IMR-90 (cell line): ENCODE data around the gene NUCB2. TPM values are rescaled to one million over a fixed set of nuclear protein-coding genes. Genes with fewer than 3 reads are reported as not detected.

ENCODE experiments used
- ATAC-seq: fragments of 200-7000 bp; cut with Tn5 transposase; 2 replicates; pipeline ENCODE4 v1.9.1; 2020; ENCODE audit warnings: low read depth, mild to moderate bottlenecking, moderate library complexity
- BruUV-seq: library from RNA; stranded (reverse); fragments of 400-500 nt; replicated peaks from 2 replicates; lab custom pipeline; 2021; lab: Mats Ljungman, UMichigan
- CTCF ChIA-PET: fragments of 300-600 bp; formaldehyde crosslinking; extraction: SDS; loops from one replicate; lab custom pipeline; 2021; ENCODE audit warnings: antibody characterized with exemption; lab: Yijun Ruan, JAX
- POLR2A ChIA-PET: fragments of 300-600 bp; sonication (Branson Sonifier 250); formaldehyde crosslinking; loops from one replicate; lab custom pipeline; 2022; ENCODE audit warnings: antibody characterized with exemption; ENCODE audit not compliant: unreplicated experiment; lab: Charles Lee
- DNase-seq: peaks from one replicate; pipeline ENCODE4 v3.0.0; 2013
- H2AFZ ChIP-seq: replicated peaks from 2 replicates; pipeline ENCODE3; 2013; ENCODE audit warnings: low read length, mild to moderate bottlenecking; ENCODE audit not compliant: poor library complexity
- H2AK5ac ChIP-seq: 2 replicates; pipeline ENCODE4 v1.6.1; 2013; ENCODE audit warnings: low read depth, low read length, inconsistent platforms
- H2AK9ac ChIP-seq: replicated peaks from 2 replicates; pipeline ENCODE3; 2013; ENCODE audit warnings: mild to moderate bottlenecking, low read depth, low read length, moderate library complexity; ENCODE audit not compliant: poor library complexity
- H2BK120ac ChIP-seq: 2 replicates; pipeline ENCODE4 v1.6.1; 2013; ENCODE audit warnings: low read depth, low read length, inconsistent platforms
- H2BK15ac ChIP-seq: 3 replicates; pipeline ENCODE4 v1.6.1; 2013; ENCODE audit warnings: low read depth, low read length, inconsistent platforms
- H2BK20ac ChIP-seq: 2 replicates; pipeline ENCODE4 v1.6.1; 2013; ENCODE audit warnings: low read depth, mild to moderate bottlenecking, inconsistent platforms, low read length, moderate library complexity
- H2BK5ac ChIP-seq: 2 replicates; pipeline ENCODE4 v1.6.1; 2013; ENCODE audit warnings: mild to moderate bottlenecking, low read depth, low read length, inconsistent platforms; ENCODE audit not compliant: poor library complexity, severe bottlenecking
- H3K14ac ChIP-seq: replicated peaks from 2 replicates; pipeline ENCODE4 v1.6.1; 2013; ENCODE audit warnings: low read depth, low read length, inconsistent platforms
- H3K18ac ChIP-seq: 2 replicates; pipeline ENCODE4 v1.6.1; 2013; ENCODE audit warnings: low read depth, low read length, control low read depth
- H3K23ac ChIP-seq: 2 replicates; pipeline ENCODE4 v1.6.1; 2013; ENCODE audit warnings: low read depth, low read length, inconsistent platforms
- H3K27ac ChIP-seq: 2 replicates; pipeline ENCODE4 v1.5.1; 2013; ENCODE audit warnings: mild to moderate bottlenecking, control low read depth, low read length; ENCODE audit not compliant: insufficient read depth
- H3K27me3 ChIP-seq: 2 replicates; pipeline ENCODE4 v1.6.1; 2013; ENCODE audit warnings: low read length; ENCODE audit not compliant: control insufficient read depth, insufficient read depth
- H3K36me3 ChIP-seq: 2 replicates; pipeline ENCODE4 v1.6.1; 2013; ENCODE audit warnings: low read length, mixed read lengths; ENCODE audit not compliant: control insufficient read depth, insufficient read depth
- H3K4ac ChIP-seq: 2 replicates; pipeline ENCODE4 v1.6.1; 2013; ENCODE audit warnings: low read depth, low read length, inconsistent platforms
- H3K4me1 ChIP-seq: 2 replicates; pipeline ENCODE4 v1.6.1; 2013; ENCODE audit warnings: low read length, mixed read lengths; ENCODE audit not compliant: control insufficient read depth, insufficient read depth
- H3K4me2 ChIP-seq: 2 replicates; pipeline ENCODE4 v1.6.1; 2013; ENCODE audit warnings: low read depth, mild to moderate bottlenecking, control low read depth, low read length, moderate library complexity
- H3K4me3 ChIP-seq: 2 replicates; pipeline ENCODE4 v1.5.1; 2013; ENCODE audit warnings: low read depth, mild to moderate bottlenecking, control low read depth, low read length, moderate library complexity; ENCODE audit not compliant: insufficient read depth
- H3K56ac ChIP-seq: 2 replicates; pipeline ENCODE4 v1.6.1; 2013; ENCODE audit warnings: low read length, inconsistent platforms; ENCODE audit not compliant: insufficient read depth; ENCODE audit errors: extremely low read depth
- H3K79me1 ChIP-seq, 2 experiments: 2 replicates each; pipeline ENCODE4 v1.6.1; 2013; ENCODE audit warnings: low read length in 2 of 2, inconsistent platforms in 1 of 2, low read depth in 1 of 2
- H3K9ac ChIP-seq: 2 replicates; pipeline ENCODE4 v1.6.1; 2013; ENCODE audit warnings: low read depth, low read length, control low read depth
- H3K9me1 ChIP-seq: 2 replicates; pipeline ENCODE4 v1.6.1; 2013; ENCODE audit warnings: low read length, inconsistent platforms; ENCODE audit not compliant: insufficient read depth
- H3K9me3 ChIP-seq: 2 replicates; pipeline ENCODE4 v1.6.1; 2013; ENCODE audit warnings: low read length; ENCODE audit not compliant: control insufficient read depth, insufficient read depth
- H4K20me1 ChIP-seq: 2 replicates; pipeline ENCODE4 v1.6.1; 2013; ENCODE audit warnings: low read length, inconsistent platforms; ENCODE audit not compliant: insufficient read depth
- H4K5ac ChIP-seq: 2 replicates; pipeline ENCODE4 v1.6.1; 2013; ENCODE audit warnings: mild to moderate bottlenecking, low read depth, low read length, control low read depth
- H4K8ac ChIP-seq, 2 experiments: 2 replicates each; pipeline ENCODE4 v1.6.1; 2013; ENCODE audit warnings: low read depth in 2 of 2, low read length in 2 of 2, control low read depth in 1 of 2, inconsistent platforms in 1 of 2
- H4K91ac ChIP-seq: 2 replicates; pipeline ENCODE4 v1.6.1; 2013; ENCODE audit warnings: low read depth, low read length, inconsistent platforms; ENCODE audit not compliant: insufficient read depth
- RCOR1 ChIP-seq: IDR thresholded peaks from 2 replicates; pipeline ENCODE4 v1.6.1; 2012; ENCODE audit warnings: mild to moderate bottlenecking, low read length, improper control_type of control experiment; ENCODE audit not compliant: insufficient replicate concordance
- dilution Hi-C: fragments of 300-500 bp; cut with HindIII; formaldehyde crosslinking; loops from one replicate; pipeline ENCODE4 v1.14.3; 2018; ENCODE audit warnings: low sequenced_read_pairs; ENCODE audit not compliant: unreplicated experiment
- in situ Hi-C: fragments of 300-500 bp; cut with MboI; formaldehyde crosslinking; loops from 3 replicates; pipeline ENCODE4 v1.14.3; 2019; ENCODE audit warnings: low sequenced_read_pairs, inconsistent platforms, mixed read lengths
- intact Hi-C: fragments of 100-400 bp; cut with micrococcal nuclease; formaldehyde crosslinking; loops from 2 replicates; pipeline ENCODE4 v1.10.0; 2022
- polyA plus RNA-seq, 3 experiments: library from polyadenylated mRNA; depleted of rRNA; stranded (reverse); fragments of >200 nt; gene quantifications; 2 replicates each; pipeline ENCODE4 v1.2.3, GENCODE V29; 2012; ENCODE audit warnings: low replicate concordance in 1 of 3
- total RNA-seq: library from RNA; depleted of rRNA; stranded (reverse); fragments of >200 nt; gene quantifications from 2 replicates; pipeline ENCODE4 v1.2.3, GENCODE V29; 2012
- TF ChIP-seq, protein P1 (sequence below): fragments of 150-350 bp; IDR thresholded peaks from 2 replicates; pipeline ENCODE4 v1.6.1; 2017; ENCODE audit warnings: mild to moderate bottlenecking, antibody characterized with exemption, low read length, low read depth

Gene NUCB2
- total and polyA plus RNA-seq, 2 of the 4 experiments (the other 2 are of a cell fraction): 52.7 to 55.4 TPM

DNA sequence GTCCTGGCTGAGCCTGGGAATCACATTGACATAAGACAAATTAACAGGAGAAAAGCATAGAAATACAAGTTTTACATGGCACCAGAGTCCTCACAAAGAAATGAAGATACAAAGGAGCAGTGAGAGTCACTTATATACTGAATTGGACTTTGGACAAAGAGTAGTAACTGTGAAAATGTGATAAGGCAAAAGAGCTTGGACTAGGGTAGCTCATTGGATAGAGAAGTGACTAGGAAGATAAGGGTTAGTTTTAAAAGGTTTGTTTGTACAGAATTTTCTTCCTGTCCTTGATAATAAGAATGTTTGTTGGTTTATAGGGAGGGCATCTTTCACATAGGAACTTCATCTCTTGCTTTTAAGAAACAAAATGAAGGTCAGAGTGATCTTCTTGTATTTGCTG, 17.9 kb upstream of the NUCB2 start:
- no peak overlapping the region for H3K4me2 ChIP-seq
- no peak overlapping the region for H3K27ac ChIP-seq
- H3K4me3 ChIP-seq: no peak overlapping the region
- ChIA-PET POLR2A (no interaction called here), CTCF (no interaction called here)
- 0 out of 2 replicates have a peak, but pooled peaks cover 2% of the 10 kb centered on the region for H3K9me1 ChIP-seq
- no peaks in the 10 kb centered on the region for H3K9me3 ChIP-seq
- BruUV-seq: no TSS peak
- no peak overlapping the region for H3K23ac ChIP-seq
- no peak overlapping the region for H2BK5ac ChIP-seq
- H3K4me1 ChIP-seq: peaks cover 12% of the 10 kb centered on the region
- no peak overlapping the region for H3K56ac ChIP-seq
- dilution Hi-C loops (no loop called here), intact Hi-C loops (no loop called here), in situ Hi-C loops (no loop called here)
- H3K79me1 ChIP-seq: no peaks in the 10 kb centered on the region
- no peak overlapping the region for H4K8ac ChIP-seq
- TF ChIP-seq, protein P1, sequence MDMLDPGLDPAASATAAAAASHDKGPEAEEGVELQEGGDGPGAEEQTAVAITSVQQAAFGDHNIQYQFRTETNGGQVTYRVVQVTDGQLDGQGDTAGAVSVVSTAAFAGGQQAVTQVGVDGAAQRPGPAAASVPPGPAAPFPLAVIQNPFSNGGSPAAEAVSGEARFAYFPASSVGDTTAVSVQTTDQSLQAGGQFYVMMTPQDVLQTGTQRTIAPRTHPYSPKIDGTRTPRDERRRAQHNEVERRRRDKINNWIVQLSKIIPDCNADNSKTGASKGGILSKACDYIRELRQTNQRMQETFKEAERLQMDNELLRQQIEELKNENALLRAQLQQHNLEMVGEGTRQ: no peak
- no peak for TF ChIP-seq RCOR1
- no peak overlapping the region for H2BK15ac ChIP-seq
- H2BK20ac ChIP-seq: no peak overlapping the region
- no peak overlapping the region for H3K4ac ChIP-seq
- no peak overlapping the region for H2AK5ac ChIP-seq
- no peak for ATAC-seq
- no peak overlapping the region for H2AFZ ChIP-seq
- H3K27me3 ChIP-seq: no peaks in the 10 kb centered on the region
- DNase-seq: no peak
- H3K18ac ChIP-seq: no peak overlapping the region
- no peaks in the 10 kb centered on the region for H4K20me1 ChIP-seq
- no peak overlapping the region for H2BK120ac ChIP-seq
- no peak overlapping the region for H3K14ac ChIP-seq
- H3K36me3 ChIP-seq: no peaks in the 10 kb centered on the region
- no peak overlapping the region for H2AK9ac ChIP-seq
- no peak overlapping the region for H4K5ac ChIP-seq
- H3K9ac ChIP-seq: no peak overlapping the region
- H4K91ac ChIP-seq: no peak overlapping the region
